HG02938 (cell line): Measurements from ENCODE around the gene TMEM209.

Experiments
- ATAC-seq: cut with Tn5 transposase; IDR thresholded peaks from one replicate; pipeline ENCODE4 v1.9.1; 2021; ENCODE audit warnings: mild to moderate bottlenecking, moderate library complexity; ENCODE audit not compliant: unreplicated experiment

TMEM209 gene

GRCh38 chr7:130144312-130145171 is 60.7 kb downstream of the TMEM209 start:
- no peak for ATAC-seq

- ATAC-seq = no peak
These were observed 61.3 kb downstream of the TMEM209 start for GRCh38 chr7:130143986-130144311.

- no peak for ATAC-seq
These were observed 61.9 kb downstream of the TMEM209 start for GRCh38 chr7:130143334-130143732.

GRCh38 chr7:130142654-130143333 is 62.4 kb downstream of the TMEM209 start:
- no peak for ATAC-seq

GRCh38 chr7:130141884-130142653 is 63.1 kb downstream of the TMEM209 start:
- ATAC-seq = no peak

GRCh38 chr7:130141161-130141883 is 63.9 kb downstream of the TMEM209 start:
- ATAC-seq = peak; percentile 42

- no peak for ATAC-seq
These were observed 64.5 kb downstream of the TMEM209 start for GRCh38 chr7:130140551-130141160.

GRCh38 chr7:130139193-130139960 is 65.8 kb downstream of the TMEM209 start:
- ATAC-seq = no peak

- no peak for ATAC-seq
These were observed 68.0 kb downstream of the TMEM209 start for GRCh38 chr7:130137207-130137606.

- ATAC-seq = no peak
These were observed 68.5 kb downstream of the TMEM209 start for GRCh38 chr7:130136579-130137167.

- ATAC-seq = no peak
These were observed 69.7 kb downstream of the TMEM209 start for GRCh38 chr7:130135208-130136205.

- ATAC-seq = no peak
These were observed 70.5 kb downstream of the TMEM209 start for GRCh38 chr7:130134726-130135125.

GRCh38 chr7:130134106-130134636 is 71.0 kb downstream of the TMEM209 start:
- no peak for ATAC-seq

GRCh38 chr7:130133029-130133782 is 72.0 kb downstream of the TMEM209 start:
- no peak for ATAC-seq

- no peak for ATAC-seq
These were observed 73.0 kb downstream of the TMEM209 start for GRCh38 chr7:130131964-130132875.

GRCh38 chr7:130131191-130131834 is 73.9 kb downstream of the TMEM209 start:
- ATAC-seq = no peak
